Panc1 (cell line): ENCODE results near the gene SLX9. TPM values are rescaled to one million over a fixed set of nuclear protein-coding genes. Genes with fewer than 3 reads are reported as not detected.

ENCODE experiments used
- ATAC-seq: fragments of 200-7000 bp; cut with Tn5 transposase; 2 replicates; pipeline ENCODE4 v1.9.1; 2020; ENCODE audit warnings: mild to moderate bottlenecking, moderate library complexity
- BruUV-seq: library from RNA; stranded (reverse); fragments of 400-500 nt; replicated peaks from 2 replicates; lab custom pipeline; 2021; lab: Mats Ljungman, UMichigan
- CTCF ChIA-PET: fragments of 300-600 bp; sonication (Branson Sonifier 250); formaldehyde crosslinking; loops from one replicate; lab custom pipeline; 2022; ENCODE audit warnings: antibody characterized with exemption; lab: Charles Lee
- POLR2A ChIA-PET: fragments of 300-600 bp; sonication (Branson Sonifier 250); formaldehyde crosslinking; loops from one replicate; lab custom pipeline; 2022; ENCODE audit warnings: antibody characterized with exemption; lab: Charles Lee
- DNase-seq: peaks from one replicate; pipeline ENCODE4 v3.0.0-alpha.2; 2010; ENCODE audit warnings: low read depth, low spot score
- H3K27ac ChIP-seq: 2 replicates; pipeline ENCODE4 v1.5.1; 2011; ENCODE audit warnings: mild to moderate bottlenecking, low read length, inconsistent platforms
- H3K27me3 ChIP-seq: fragments of 200-500 bp; sonication (Bioruptor generic); 2 replicates; pipeline ENCODE4 v1.6.0; 2014; ENCODE audit warnings: low read length, inconsistent platforms; ENCODE audit not compliant: control insufficient read depth, insufficient read depth
- H3K36me3 ChIP-seq: fragments of 200-500 bp; sonication (Bioruptor generic); 2 replicates; pipeline ENCODE4 v1.5.1; 2014; ENCODE audit warnings: inconsistent platforms, mild to moderate bottlenecking, low read length, moderate library complexity; ENCODE audit not compliant: control insufficient read depth, insufficient read depth
- H3K4me1 ChIP-seq: 2 replicates; pipeline ENCODE4 v1.5.1; 2011; ENCODE audit warnings: inconsistent platforms, mild to moderate bottlenecking, low read length, moderate library complexity; ENCODE audit not compliant: control insufficient read depth, insufficient read depth
- H3K4me3 ChIP-seq, 2 experiments: 2 replicates each; pipeline ENCODE4 v1.5.1; 2011 to 2012; ENCODE audit warnings: low read depth in 2 of 2, low read length in 2 of 2, mild to moderate bottlenecking in 2 of 2, inconsistent platforms in 1 of 2, moderate library complexity in 1 of 2
- H3K9me3 ChIP-seq: fragments of 200-500 bp; sonication (Bioruptor generic); 2 replicates; pipeline ENCODE4 v1.5.1; 2014; ENCODE audit warnings: low read depth, mild to moderate bottlenecking, inconsistent platforms, low read length, moderate library complexity; ENCODE audit not compliant: control insufficient read depth, insufficient read depth
- POLR2AphosphoS5 ChIP-seq: IDR thresholded peaks from 2 replicates; pipeline ENCODE4 v1.6.1; 2012; ENCODE audit warnings: mild to moderate bottlenecking, low read depth, low read length, moderate library complexity
- SIN3A ChIP-seq: IDR thresholded peaks from 2 replicates; pipeline ENCODE4 v1.6.1; 2012; ENCODE audit warnings: low read depth, mild to moderate bottlenecking, low read length, moderate library complexity, borderline replicate concordance; ENCODE audit not compliant: insufficient read depth
- TCF7L2 ChIP-seq: IDR thresholded peaks from 2 replicates; pipeline ENCODE4 v1.6.1; 2011; ENCODE audit warnings: mild to moderate bottlenecking, low read depth, low read length, inconsistent platforms
- in situ Hi-C: cut with HindIII; loops from 2 replicates; pipeline ENCODE4 v1.10.0; 2016; ENCODE audit warnings: low sequenced_read_pairs, low pct_unique_long_range_greater_than_20kb
- intact Hi-C: fragments of 100-400 bp; cut with micrococcal nuclease; formaldehyde crosslinking; loops from one replicate; pipeline ENCODE4 v1.10.0; 2022; ENCODE audit not compliant: unreplicated experiment
- total RNA-seq: library from RNA; stranded (reverse); gene quantifications from one replicate; pipeline ENCODE4 v1.2.1, GENCODE V29; 2021; ENCODE audit not compliant: unreplicated experiment
- TF ChIP-seq, protein P1 (sequence below): fragments of 450-650 bp; IDR thresholded peaks from 2 replicates; pipeline ENCODE4 v1.5.1; 2017; ENCODE audit warnings: mild to moderate bottlenecking
- TF ChIP-seq, protein P2 (sequence below), 2 experiments: IDR thresholded peaks; 2 replicates each; pipeline ENCODE4 v1.6.1; 2011 to 2012; ENCODE audit warnings: low read depth in 2 of 2, control low read depth in 1 of 2, low read length in 1 of 2, mild to moderate bottlenecking in 1 of 2, moderate library complexity in 1 of 2; ENCODE audit not compliant: insufficient read depth in 1 of 2

SLX9 gene
- total RNA-seq, 1 experiment from 2014 or later: 50.9 TPM

DNA sequence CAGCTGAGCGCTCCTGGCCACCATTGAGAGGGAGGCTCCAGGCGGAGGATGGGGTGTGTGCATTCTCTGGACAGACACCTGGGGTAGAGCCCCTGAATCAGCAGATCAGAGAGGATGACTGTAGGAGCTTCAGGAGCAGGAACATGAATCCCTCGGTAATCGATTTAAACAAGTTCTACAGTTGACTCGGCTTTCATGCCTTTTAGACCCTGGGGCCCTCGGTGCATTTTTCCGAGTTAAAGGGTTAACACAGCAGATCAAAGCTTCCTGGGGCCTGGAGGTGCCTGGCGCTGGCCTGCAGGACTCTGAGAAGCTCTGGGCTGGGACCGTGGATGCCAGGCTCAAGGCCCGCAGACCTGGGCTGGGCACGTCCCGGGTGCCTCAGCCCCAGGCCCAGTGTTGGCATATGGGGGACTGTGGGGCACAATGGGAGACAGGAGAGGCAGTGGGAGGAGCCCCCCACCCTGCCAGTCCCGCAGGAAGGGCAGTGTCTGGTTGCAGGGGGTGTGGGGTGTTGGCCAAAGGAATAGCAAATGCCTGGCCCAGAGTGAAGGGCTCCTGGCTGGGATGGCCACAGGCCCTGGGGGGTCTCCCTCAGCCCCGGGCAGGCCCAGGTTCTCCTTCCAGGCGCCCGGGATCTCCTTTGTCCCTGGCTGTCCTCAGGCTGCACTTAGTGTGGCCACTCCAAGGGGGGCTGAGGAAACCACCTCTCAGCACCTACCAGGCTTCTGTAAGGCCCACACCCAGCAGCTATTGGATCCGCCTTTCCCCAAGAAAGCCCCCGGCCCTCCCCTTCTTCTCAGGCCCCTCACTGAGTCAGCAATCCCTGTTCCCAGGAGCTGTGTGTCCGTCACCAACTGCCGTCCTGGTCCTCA is 40.1 kb downstream of the SLX9 start:
- Histone ChIP-seq H3K27me3 (no peaks in the 10 kb centered on the region), H3K4me3 (no peak overlapping the region), H3K4me1 (no peaks in the 10 kb centered on the region), H3K27ac (no peak overlapping the region), H3K36me3 (no peaks in the 10 kb centered on the region), H3K9me3 (no peaks in the 10 kb centered on the region)
- ATAC-seq (no peak), DNase-seq (no peak)
- TF ChIP-seq TCF7L2 (peak; percentile 42; the same call in 1 of the 2 replicates), POLR2AphosphoS5 (no peak)
- TF ChIP-seq, protein P1, sequence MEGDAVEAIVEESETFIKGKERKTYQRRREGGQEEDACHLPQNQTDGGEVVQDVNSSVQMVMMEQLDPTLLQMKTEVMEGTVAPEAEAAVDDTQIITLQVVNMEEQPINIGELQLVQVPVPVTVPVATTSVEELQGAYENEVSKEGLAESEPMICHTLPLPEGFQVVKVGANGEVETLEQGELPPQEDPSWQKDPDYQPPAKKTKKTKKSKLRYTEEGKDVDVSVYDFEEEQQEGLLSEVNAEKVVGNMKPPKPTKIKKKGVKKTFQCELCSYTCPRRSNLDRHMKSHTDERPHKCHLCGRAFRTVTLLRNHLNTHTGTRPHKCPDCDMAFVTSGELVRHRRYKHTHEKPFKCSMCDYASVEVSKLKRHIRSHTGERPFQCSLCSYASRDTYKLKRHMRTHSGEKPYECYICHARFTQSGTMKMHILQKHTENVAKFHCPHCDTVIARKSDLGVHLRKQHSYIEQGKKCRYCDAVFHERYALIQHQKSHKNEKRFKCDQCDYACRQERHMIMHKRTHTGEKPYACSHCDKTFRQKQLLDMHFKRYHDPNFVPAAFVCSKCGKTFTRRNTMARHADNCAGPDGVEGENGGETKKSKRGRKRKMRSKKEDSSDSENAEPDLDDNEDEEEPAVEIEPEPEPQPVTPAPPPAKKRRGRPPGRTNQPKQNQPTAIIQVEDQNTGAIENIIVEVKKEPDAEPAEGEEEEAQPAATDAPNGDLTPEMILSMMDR: no peak
- BruUV-seq: no TSS peak
- POLR2A ChIA-PET: no interaction called here
- CTCF ChIA-PET: no interaction called here
- in situ Hi-C loops (no loop called here), intact Hi-C loops (no loop called here)

DNA sequence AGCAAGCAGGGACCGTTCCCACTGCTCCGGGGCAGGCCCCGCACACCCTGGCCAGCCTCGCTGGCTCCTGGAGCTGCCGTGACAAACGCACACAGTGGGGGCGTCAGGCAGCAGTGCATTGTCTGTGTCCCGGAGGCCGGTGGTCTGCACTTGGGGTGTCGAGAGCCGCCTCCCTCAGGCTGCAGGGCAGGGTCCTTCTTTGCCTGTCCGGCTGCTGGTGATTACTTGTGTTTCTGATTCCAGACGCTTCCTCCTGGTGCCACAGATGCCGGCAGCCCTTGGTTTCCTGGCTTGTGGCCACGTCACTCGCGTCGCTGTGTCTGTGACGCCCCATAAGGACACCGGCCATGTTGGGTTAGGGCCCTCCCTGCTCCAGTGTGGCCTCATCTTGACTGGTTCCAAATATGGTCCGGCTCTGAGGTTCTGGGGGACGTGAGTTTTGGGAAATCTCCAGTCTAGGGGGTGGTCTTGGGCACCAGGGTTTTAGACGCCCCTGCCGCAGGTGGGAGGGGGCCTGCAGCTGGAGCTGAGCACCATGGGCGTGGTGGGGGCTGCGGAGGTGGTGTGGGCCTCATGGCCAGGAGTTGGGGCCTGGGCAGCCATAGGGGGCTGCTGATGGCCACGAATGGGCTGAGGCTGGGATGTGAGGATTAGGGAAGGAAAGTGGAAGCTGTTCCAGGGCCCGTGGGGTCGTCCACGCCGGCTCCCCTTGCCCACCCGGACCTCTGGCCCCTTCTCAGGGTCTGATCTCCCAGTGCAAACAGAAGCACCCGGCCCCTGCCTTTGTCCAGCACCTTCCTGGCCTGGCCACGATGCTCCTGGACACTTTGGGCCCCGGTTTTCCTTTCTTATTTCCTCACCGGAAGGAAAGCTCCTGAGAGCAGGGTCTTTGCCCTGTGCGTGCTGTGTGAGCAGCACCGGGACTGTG is 41.0 kb downstream of the SLX9 start:
- ATAC-seq (no peak), DNase-seq (no peak)
- BruUV-seq: no TSS peak
- ChIA-PET POLR2A (no interaction called here), CTCF (no interaction called here)
- TF ChIP-seq, protein P1: no peak
- TF ChIP-seq, protein P2, sequence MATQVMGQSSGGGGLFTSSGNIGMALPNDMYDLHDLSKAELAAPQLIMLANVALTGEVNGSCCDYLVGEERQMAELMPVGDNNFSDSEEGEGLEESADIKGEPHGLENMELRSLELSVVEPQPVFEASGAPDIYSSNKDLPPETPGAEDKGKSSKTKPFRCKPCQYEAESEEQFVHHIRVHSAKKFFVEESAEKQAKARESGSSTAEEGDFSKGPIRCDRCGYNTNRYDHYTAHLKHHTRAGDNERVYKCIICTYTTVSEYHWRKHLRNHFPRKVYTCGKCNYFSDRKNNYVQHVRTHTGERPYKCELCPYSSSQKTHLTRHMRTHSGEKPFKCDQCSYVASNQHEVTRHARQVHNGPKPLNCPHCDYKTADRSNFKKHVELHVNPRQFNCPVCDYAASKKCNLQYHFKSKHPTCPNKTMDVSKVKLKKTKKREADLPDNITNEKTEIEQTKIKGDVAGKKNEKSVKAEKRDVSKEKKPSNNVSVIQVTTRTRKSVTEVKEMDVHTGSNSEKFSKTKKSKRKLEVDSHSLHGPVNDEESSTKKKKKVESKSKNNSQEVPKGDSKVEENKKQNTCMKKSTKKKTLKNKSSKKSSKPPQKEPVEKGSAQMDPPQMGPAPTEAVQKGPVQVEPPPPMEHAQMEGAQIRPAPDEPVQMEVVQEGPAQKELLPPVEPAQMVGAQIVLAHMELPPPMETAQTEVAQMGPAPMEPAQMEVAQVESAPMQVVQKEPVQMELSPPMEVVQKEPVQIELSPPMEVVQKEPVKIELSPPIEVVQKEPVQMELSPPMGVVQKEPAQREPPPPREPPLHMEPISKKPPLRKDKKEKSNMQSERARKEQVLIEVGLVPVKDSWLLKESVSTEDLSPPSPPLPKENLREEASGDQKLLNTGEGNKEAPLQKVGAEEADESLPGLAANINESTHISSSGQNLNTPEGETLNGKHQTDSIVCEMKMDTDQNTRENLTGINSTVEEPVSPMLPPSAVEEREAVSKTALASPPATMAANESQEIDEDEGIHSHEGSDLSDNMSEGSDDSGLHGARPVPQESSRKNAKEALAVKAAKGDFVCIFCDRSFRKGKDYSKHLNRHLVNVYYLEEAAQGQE (IDR thresholded peaks at IDR 0.05; ENCODE audit: insufficient read depth in 1 of 2, low read depth in 2 of 2, low read length in 1 of 2): no peak
- no peak for TF ChIP-seq TCF7L2
- TF ChIP-seq POLR2AphosphoS5: no peak
- TF ChIP-seq SIN3A: no peak
- Histone ChIP-seq H3K36me3 (no peaks in the 10 kb centered on the region), H3K27me3 (no peaks in the 10 kb centered on the region), H3K4me1 (no peaks in the 10 kb centered on the region), H3K27ac (no peak overlapping the region), H3K4me3 (no peak overlapping the region), H3K9me3 (no peaks in the 10 kb centered on the region)
- intact Hi-C loops (no loop called here), in situ Hi-C loops (no loop called here)
